Esophagus muscularis mucosa (tissue), 4 donors: ENCODE results near the gene SEMA4B. TPM values are rescaled to one million over a fixed set of nuclear protein-coding genes. Genes with fewer than 3 reads are reported as not detected.
"Not testable (repeated sequence)": the region's sequence is repeated elsewhere in the genome, so short reads cannot be mapped to it uniquely, and the experiment has no call there.

Experiments used
- DNase-seq: peaks from one replicate; pipeline ENCODE4 v3.0.0-alpha.2; 2017; ENCODE audit errors: extremely low spot score
- H3K27ac ChIP-seq, 4 donors: fragments of 200-600 bp; sonication (generic); replicated peaks in 1 of 4; 1 replicate in 3 of 4; 2 replicates in 1 of 4; pipeline ENCODE4 v1.5.1; 2016 to 2019; ENCODE audit warnings: mild to moderate bottlenecking in 1 of 4
- H3K27me3 ChIP-seq, 4 donors: fragments of 200-600 bp; sonication (generic); one replicate each; pipeline versions ENCODE4 v1.5.1 to v1.6.0; 2016 to 2019
- H3K36me3 ChIP-seq, 4 donors: fragments of 200-600 bp; sonication (generic); one replicate each; pipeline ENCODE4 v1.5.1; 2016 to 2019
- H3K4me1 ChIP-seq, 4 donors: fragments of 200-600 bp; sonication (generic); one replicate each; pipeline ENCODE4 v1.5.1; 2016 to 2019
- H3K4me3 ChIP-seq, 4 donors: fragments of 200-600 bp; sonication (generic); 1 replicate in 2 of 4; 2 replicates in 2 of 4; pipeline ENCODE4 v1.5.1; 2016 to 2019; ENCODE audit warnings: mild to moderate bottlenecking in 4 of 4, moderate library complexity in 1 of 4
- H3K9me3 ChIP-seq, 4 donors: fragments of 200-600 bp; sonication (generic); 1 replicate in 3 of 4; 2 replicates in 1 of 4; pipeline ENCODE4 v1.5.1; 2016 to 2019
- CTCF ChIP-seq, 3 experiments: fragments of 200-600 bp in 2 of 3; fragments of 450-650 bp in 1 of 3; sonication (generic) in 2 of 3; IDR thresholded peaks; one replicate each; pipeline ENCODE4 v1.5.1; 2017 to 2019; ENCODE audit warnings: antibody characterized with exemption in 3 of 3, mild to moderate bottlenecking in 2 of 3, moderate library complexity in 1 of 3
- EP300 ChIP-seq: sonication (generic); formaldehyde crosslinking; IDR thresholded peaks from one replicate; pipeline ENCODE4 v1.6.1; 2017; ENCODE audit warnings: antibody characterized with exemption
- POLR2A ChIP-seq: fragments of 450-650 bp; IDR thresholded peaks from one replicate; pipeline ENCODE4 v1.6.1; 2017; ENCODE audit warnings: antibody characterized with exemption, moderate library complexity, mild to moderate bottlenecking, low read depth
- POLR2AphosphoS5 ChIP-seq, 2 donors: sonication (generic); formaldehyde crosslinking; IDR thresholded peaks; one replicate each; pipeline ENCODE4 v1.6.1; 2017; ENCODE audit warnings: antibody characterized with exemption in 2 of 2
- WGBS: methylation state at CpG from one replicate; pipeline ENCODE4 v1.1.5; 2018; 5-methylcytosine and 5-hydroxymethylcytosine counted together
- intact Hi-C: fragments of 100-400 bp; cut with DNase I; formaldehyde crosslinking; loops from one replicate; pipeline ENCODE4 v1.15.1; 2023
- small RNA-seq, 3 donors: library from RNA; depleted of rRNA; stranded (forward); fragments of <200 nt; gene quantifications; one replicate each; pipeline ENCODE3, GENCODE V24; 2016
- total RNA-seq, 4 donors: library from RNA; depleted of rRNA; stranded (reverse); fragments of >200 nt; gene quantifications; one replicate each; pipeline versions ENCODE4 v1.1.0 to v1.2.1, GENCODE V29; 2016

SEMA4B gene
- total RNA-seq, 4 donors from 2014 or later, result 30.7 to 68.3 (median 43.4) TPM

GRCh38 chr15:90270502-90271150, 69.5 kb downstream of the SEMA4B start:
- Histone ChIP-seq H3K4me3 (no peak overlapping the region), H3K27ac (no peak overlapping the region), H3K9me3 (no peaks in the 10 kb centered on the region), H3K27me3 (no peaks in the 10 kb centered on the region), H3K36me3 (peaks cover 11 to 77% (median 61%) of the 10 kb centered on the region in 4 donors), H3K4me1 (peaks cover 40 to 63% (median 58%) of the 10 kb centered on the region in 4 donors)
- 90% methylated on average over 10 of the region's 10 CpGs for WGBS
- DNase-seq, result no peak
- no peak for TF ChIP-seq POLR2AphosphoS5 (IDR thresholded peaks at IDR 0.05)
- no peak for TF ChIP-seq CTCF (IDR thresholded peaks at IDR 0.05)
- no peak for TF ChIP-seq EP300
- no peak for TF ChIP-seq POLR2A
- intact Hi-C loops, result no loop called here

GRCh38 chr15:90271459-90272166, 70.5 kb downstream of the SEMA4B start:
- DNase-seq, result no peak
- TF ChIP-seq CTCF (IDR thresholded peaks at IDR 0.05) (no peak), POLR2A (no peak), EP300 (no peak), POLR2AphosphoS5 (IDR thresholded peaks at IDR 0.05) (no peak)
- WGBS, result 70% methylated on average over 7 of the region's 7 CpGs
- H3K27ac ChIP-seq, result no peak overlapping the region
- no peak overlapping the region for H3K4me3 ChIP-seq
- H3K4me1 ChIP-seq, result peaks cover 39 to 61% (median 55%) of the 10 kb centered on the region in 4 donors
- H3K9me3 ChIP-seq, result no peaks in the 10 kb centered on the region
- H3K27me3 ChIP-seq, result no peaks in the 10 kb centered on the region
- intact Hi-C loops, result no loop called here
- H3K36me3 ChIP-seq, result peaks cover 11 to 82% (median 61%) of the 10 kb centered on the region in 4 donors

- H3K9me3 ChIP-seq, H3K27me3 ChIP-seq, H3K4me1 ChIP-seq, H3K4me3 ChIP-seq, DNase-seq, intact Hi-C loops, H3K27ac ChIP-seq: not testable (repeated sequence)
- peaks cover 0 to 27% (median 17%) of the 10 kb centered on the region in 4 donors for H3K36me3 ChIP-seq
- WGBS, result 97% methylated on average over 10 of the region's 12 CpGs
Measured at GRCh38 chr15:90278467-90278866, 77.3 kb downstream of the SEMA4B start.

Small RNAs within 50 kb of the gene (small RNA-seq; reads per million reads assigned to genes)
- gene RN7SL346P, result 0 reads per million in 3 donors

Other genes starting within 250 kb of the SEMA4B start
- gene ZNF710, start 200.0 kb upstream of the SEMA4B start, total RNA-seq, result 10 to 100 TPM in 2 of 4 donors, 1 to 10 TPM in 2; 6.6 to 13.8 (median 10.1) TPM
- 100 to 1,000 TPM; 119 to 228 (median 171) TPM for gene IDH2, start 98.9 kb upstream of the SEMA4B start, total RNA-seq
- gene CIB1, start 32.6 kb downstream of the SEMA4B start, total RNA-seq, result 10 to 100 TPM; 27.2 to 49.0 (median 33.8) TPM
- gene GDPGP1, start 32.9 kb downstream of the SEMA4B start, total RNA-seq, result 1 to 10 TPM; 3.8 to 7.4 (median 5.3) TPM
- under 1 TPM in 2 of 4 donors, not detected in 2; 0.32 to 0.42 TPM for gene TTLL13, start 48.2 kb downstream of the SEMA4B start, total RNA-seq
- gene NGRN, start 64.3 kb downstream of the SEMA4B start, total RNA-seq, result 100 to 1,000 TPM; 140 to 166 (median 154) TPM
- 1 to 10 TPM; 1.5 to 2.3 (median 1.7) TPM for gene ZNF774, start 151.0 kb downstream of the SEMA4B start, total RNA-seq
- 100 to 1,000 TPM; 212 to 293 (median 251) TPM for gene IQGAP1, start 186.9 kb downstream of the SEMA4B start, total RNA-seq